ENCODE data around the gene SLC38A1.
A peak's percentile ranks its signal among the peaks of the same experiment; 100 is the strongest.
"Not testable (repeated sequence)": the region's sequence is repeated elsewhere in the genome, so short reads cannot be mapped to it uniquely, and the experiment has no call there.

Gene SLC38A1

GRCh38 chr12:46268583-46269428, at the start of gene SLC38A1:
SLC38A1 (minus strand) TSS chr12:46269043; CDS start chr12:46239800, 29,243 bp downstream.
- DNase-seq (ENCODE audit: low read depth): peak; percentile 67

GRCh38 chr12:46318037-46318436, 49.2 kb upstream of the SLC38A1 start:
- no peak for DNase-seq (ENCODE audit: low read depth)

- no peak for DNase-seq (ENCODE audit: low read depth)
Observed at GRCh38 chr12:46304070-46304469, 35.2 kb upstream of the SLC38A1 start.

GRCh38 chr12:46303039-46303666, 34.3 kb upstream of the SLC38A1 start:
- DNase-seq (ENCODE audit: low read depth): peak; percentile 23

DNA sequence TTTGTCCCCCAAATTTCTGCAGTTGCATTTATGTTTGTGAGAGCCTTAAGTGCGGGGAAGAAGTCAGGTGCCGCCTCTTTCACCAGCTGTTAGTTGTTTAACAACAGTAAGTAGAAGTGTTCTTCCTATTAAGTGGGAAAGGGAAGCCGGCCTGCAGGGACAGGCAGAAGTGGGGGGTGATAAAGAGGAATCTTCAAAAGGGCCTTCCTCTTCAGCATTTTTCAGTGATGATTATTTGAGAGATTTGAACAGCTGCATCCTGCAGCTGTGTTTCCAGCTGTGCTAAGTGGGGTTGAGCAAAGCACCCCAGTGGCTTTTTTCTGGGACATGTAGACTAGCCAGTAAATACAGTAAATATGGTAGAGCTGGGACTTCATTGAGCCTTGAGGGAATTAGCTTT, 32.1 kb upstream of the SLC38A1 start:
- DNase-seq (ENCODE audit: low read depth): no peak

- DNase-seq (ENCODE audit: low read depth): no peak
Observed at GRCh38 chr12:46299851-46300250, 31.0 kb upstream of the SLC38A1 start.

- DNase-seq (ENCODE audit: low read depth): no peak
Observed at GRCh38 chr12:46298261-46298660, 29.4 kb upstream of the SLC38A1 start.

DNA sequence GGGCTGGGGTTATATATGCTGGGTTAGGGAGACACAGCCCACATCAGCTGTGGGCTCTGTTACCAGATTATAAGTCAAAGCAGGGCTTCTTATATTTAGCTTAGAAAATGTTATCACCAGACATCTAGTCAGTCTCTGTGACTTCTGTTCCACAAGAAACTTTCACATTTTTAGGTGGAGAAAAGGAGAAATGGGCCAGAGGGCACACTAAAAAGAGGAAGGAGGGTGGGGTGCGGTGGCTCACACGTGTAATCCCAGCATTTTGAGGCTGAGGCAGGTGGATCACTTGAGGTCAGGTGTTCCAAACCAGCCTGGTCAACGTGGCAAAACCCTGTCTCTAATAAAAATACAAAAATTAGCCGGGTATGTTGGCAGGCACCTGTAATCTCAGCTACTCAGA, 28.0 kb upstream of the SLC38A1 start:
- no peak for DNase-seq (ENCODE audit: low read depth)

DNA sequence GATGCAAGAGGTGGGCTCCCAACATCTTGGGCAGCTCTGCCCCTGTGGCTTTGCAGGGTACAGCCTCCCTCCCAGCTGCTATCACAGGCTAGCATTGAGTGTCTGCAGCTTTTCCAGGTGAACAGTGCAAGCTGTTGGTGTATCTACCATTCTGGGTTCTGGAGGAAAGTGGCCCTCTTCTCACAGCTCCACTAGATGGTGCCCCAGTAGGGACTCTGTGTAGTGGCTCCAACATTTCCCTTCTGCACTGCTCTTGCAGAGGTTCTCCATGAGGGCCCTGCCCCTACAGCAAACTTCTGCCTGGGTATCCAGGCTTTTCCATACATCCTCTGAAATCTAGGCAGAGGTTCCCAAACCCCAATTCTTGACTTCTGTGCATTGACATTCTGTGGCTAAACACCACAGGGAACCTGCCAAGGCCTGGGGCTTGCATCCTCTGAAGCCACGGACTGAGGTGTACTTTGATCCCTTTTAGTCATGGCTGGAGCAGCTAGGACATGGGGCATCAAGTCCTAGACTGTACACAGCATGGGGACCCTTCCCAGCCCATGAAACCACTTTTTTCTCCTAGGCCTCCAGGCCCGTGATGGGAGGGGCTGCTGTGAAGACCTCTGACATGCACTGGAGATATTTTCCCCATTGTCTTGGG, 24.0 kb upstream of the SLC38A1 start:
- no peak for DNase-seq (ENCODE audit: low read depth)

GRCh38 chr12:46291953-46292352, 23.1 kb upstream of the SLC38A1 start:
- not testable (repeated sequence) for DNase-seq (ENCODE audit: low read depth)

- not testable (repeated sequence) for DNase-seq (ENCODE audit: low read depth)
Observed at GRCh38 chr12:46285177-46285576, 16.3 kb upstream of the SLC38A1 start.

- DNase-seq (ENCODE audit: low read depth): no peak
Observed at GRCh38 chr12:46282829-46283228, 14.0 kb upstream of the SLC38A1 start.

DNA sequence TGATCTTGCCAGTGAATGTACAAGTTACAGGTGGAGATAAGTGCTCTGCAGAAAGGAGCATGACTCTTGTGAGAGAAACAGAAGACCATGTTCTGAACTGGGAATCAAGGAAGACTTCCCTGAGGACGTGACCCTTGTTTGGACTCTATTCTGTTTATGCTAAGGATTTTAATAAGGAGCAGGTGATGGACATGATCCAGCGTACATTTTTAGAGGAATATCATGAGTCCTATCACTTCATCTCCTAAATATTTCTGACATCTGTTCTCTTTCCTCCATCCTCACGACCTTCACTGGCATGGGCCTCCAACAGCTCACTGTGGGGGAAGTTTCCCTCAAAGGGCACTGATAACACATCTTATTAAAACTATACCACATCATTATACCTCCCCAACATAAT, 7.9 kb upstream of the SLC38A1 start:
- DNase-seq (ENCODE audit: low read depth): no peak

GRCh38 chr12:46271863-46272262, 3.0 kb upstream of the SLC38A1 start:
- no peak for DNase-seq (ENCODE audit: low read depth)

DNA sequence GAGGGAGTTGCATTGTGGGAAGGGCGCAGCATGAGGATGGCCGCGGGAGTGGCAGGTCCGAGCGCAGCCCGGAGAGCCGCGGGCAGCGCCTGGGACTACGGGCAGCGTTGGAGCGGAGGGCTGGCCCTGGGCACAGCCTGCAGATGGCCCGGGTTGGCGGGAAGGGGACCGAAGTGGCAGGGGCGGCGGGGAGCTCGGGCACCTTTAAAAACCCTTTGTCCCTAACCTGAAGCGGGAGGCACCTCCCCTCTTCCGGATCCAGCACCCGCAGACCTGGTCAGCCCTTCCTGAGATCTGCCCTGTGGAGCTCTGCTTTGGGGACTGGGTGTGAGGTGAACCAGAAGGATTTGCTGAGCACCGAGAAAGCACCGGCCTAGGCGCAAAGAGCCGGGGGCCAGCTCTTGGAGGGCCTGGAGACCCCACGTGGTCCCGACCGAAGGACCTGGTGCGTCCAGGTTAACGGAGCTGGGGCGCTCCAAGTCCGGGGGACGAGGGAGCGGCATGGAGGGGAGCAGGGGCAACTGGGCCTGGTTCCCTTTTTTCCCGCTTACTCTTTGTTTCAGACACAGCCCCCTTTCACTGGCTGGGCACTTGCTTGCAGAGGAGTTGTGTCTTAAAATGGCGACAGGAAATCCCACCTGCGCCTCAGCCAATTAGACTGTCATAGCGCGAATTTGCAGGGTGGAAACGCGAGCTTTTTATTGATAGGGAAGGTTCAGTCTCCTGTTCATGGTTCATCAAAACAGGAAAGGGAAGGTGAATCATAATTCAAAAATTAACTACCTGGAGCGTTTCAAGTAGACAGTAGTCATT, 792 bp upstream of the SLC38A1 start:
- peak; percentile 22 for DNase-seq (ENCODE audit: low read depth)

DNA sequence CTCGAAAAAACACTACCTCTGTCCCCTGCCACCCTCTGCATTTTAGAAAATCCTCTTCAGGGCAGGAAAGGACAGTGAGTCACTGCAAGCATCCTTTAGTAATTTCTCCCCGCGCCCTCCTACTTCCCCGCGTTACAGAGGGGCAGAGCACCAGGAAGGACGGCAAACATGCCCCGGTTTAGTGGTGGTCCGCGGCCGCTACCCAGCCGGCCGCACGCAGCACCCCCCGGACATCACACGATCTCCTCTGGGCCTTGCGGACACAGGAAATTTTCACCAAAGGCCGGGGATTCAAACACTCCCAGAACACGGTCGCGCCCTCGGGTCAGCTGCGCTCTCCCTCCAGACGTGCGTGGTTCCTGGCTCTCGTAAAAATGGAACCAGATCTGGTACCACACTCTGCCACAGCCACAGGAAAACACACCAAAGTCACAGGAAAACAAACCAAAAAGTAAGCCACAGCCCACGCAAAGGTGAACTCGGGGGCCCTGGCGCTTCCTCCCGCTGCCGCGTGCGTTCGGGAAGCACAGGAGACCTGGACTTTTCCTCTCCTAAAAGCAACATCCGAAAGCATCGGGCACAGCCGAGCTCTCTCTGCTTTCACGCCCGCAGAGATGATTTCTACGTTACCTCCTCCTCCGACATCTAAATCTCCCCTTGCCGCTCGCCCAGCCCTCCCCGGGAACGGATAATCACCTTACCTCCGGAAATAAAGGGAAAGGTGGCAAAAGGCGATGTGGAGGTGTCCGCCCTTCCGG, 839 bp downstream of the SLC38A1 start:
- no peak for DNase-seq (ENCODE audit: low read depth)

GRCh38 chr12:46267575-46267824, 1.3 kb downstream of the SLC38A1 start:
- no peak for DNase-seq (ENCODE audit: low read depth)

- peak; percentile 53 for DNase-seq (ENCODE audit: low read depth)
Observed at GRCh38 chr12:46266869-46267574, 1.8 kb downstream of the SLC38A1 start.

GRCh38 chr12:46266382-46266791, 2.5 kb downstream of the SLC38A1 start:
- DNase-seq (ENCODE audit: low read depth): no peak

GRCh38 chr12:46265734-46266133, 3.1 kb downstream of the SLC38A1 start:
- DNase-seq (ENCODE audit: low read depth): no peak

DNA sequence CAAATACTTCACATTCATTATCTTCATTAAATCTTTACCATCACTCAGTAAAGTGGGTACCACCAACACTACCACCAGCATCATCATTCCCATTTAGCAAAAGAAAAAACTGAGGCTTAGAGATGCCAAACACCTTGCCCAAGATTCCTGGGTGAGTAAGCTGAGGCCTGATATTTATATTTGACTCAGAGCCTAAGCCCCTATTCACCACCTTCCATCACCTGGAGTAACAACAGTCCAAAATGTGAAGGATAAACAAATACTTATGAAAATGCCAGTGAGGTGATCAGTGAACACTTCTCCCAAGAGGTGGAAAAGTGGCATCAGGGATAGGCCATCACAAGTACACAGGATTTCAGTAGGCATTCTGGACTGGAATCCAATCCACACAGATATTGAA, 3.7 kb downstream of the SLC38A1 start:
- no peak for DNase-seq (ENCODE audit: low read depth)
